Mesothelial cell of epicardium (in vitro differentiated cells): Measurements from ENCODE around the gene H6PD. TPM values are rescaled to one million over a fixed set of nuclear protein-coding genes. Genes with fewer than 3 reads are reported as not detected.

ENCODE experiments used
- DNase-seq, 2 experiments: peaks; one replicate each; pipeline ENCODE4 v3.0.0; 2021; ENCODE audit warnings: low spot score in 2 of 2; ENCODE audit not compliant: unreplicated experiment in 2 of 2
- H3K27ac Mint-ChIP-seq: 2 replicates; pipeline ENCODE4 v1.8.0; 2021; ENCODE audit warnings: mixed read lengths
- H3K27me3 Mint-ChIP-seq: 2 replicates; pipeline ENCODE4 v1.8.0; 2021; ENCODE audit warnings: low read depth, mixed read lengths
- H3K36me3 Mint-ChIP-seq: 2 replicates; pipeline ENCODE4 v1.8.0; 2021; ENCODE audit warnings: mixed read lengths
- H3K4me1 Mint-ChIP-seq: 2 replicates; pipeline ENCODE4 v1.8.0; 2021; ENCODE audit warnings: mixed read lengths
- H3K4me3 Mint-ChIP-seq: 2 replicates; pipeline ENCODE4 v1.8.0; 2021; ENCODE audit warnings: mild to moderate bottlenecking, moderate library complexity, mixed read lengths
- H3K9me3 Mint-ChIP-seq: 2 replicates; pipeline ENCODE4 v1.8.0; 2021; ENCODE audit warnings: mixed read lengths
- total RNA-seq: library from RNA; stranded (reverse); gene quantifications from 3 replicates; pipeline ENCODE4 v1.2.1, GENCODE V29; 2021
- TF ChIP-seq, protein P1 (sequence below): fragments of 200-600 bp; sonication (generic); IDR thresholded peaks from one replicate; pipeline ENCODE4 v1.5.0; 2021; ENCODE audit warnings: antibody characterized with exemption; ENCODE audit not compliant: unreplicated experiment

The H6PD gene, protein sequence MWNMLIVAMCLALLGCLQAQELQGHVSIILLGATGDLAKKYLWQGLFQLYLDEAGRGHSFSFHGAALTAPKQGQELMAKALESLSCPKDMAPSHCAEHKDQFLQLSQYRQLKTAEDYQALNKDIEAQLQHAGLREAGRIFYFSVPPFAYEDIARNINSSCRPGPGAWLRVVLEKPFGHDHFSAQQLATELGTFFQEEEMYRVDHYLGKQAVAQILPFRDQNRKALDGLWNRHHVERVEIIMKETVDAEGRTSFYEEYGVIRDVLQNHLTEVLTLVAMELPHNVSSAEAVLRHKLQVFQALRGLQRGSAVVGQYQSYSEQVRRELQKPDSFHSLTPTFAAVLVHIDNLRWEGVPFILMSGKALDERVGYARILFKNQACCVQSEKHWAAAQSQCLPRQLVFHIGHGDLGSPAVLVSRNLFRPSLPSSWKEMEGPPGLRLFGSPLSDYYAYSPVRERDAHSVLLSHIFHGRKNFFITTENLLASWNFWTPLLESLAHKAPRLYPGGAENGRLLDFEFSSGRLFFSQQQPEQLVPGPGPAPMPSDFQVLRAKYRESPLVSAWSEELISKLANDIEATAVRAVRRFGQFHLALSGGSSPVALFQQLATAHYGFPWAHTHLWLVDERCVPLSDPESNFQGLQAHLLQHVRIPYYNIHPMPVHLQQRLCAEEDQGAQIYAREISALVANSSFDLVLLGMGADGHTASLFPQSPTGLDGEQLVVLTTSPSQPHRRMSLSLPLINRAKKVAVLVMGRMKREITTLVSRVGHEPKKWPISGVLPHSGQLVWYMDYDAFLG
- total RNA-seq: 71.2 to 74.6 TPM (median 73.1 TPM) in 3 replicates

DNA sequence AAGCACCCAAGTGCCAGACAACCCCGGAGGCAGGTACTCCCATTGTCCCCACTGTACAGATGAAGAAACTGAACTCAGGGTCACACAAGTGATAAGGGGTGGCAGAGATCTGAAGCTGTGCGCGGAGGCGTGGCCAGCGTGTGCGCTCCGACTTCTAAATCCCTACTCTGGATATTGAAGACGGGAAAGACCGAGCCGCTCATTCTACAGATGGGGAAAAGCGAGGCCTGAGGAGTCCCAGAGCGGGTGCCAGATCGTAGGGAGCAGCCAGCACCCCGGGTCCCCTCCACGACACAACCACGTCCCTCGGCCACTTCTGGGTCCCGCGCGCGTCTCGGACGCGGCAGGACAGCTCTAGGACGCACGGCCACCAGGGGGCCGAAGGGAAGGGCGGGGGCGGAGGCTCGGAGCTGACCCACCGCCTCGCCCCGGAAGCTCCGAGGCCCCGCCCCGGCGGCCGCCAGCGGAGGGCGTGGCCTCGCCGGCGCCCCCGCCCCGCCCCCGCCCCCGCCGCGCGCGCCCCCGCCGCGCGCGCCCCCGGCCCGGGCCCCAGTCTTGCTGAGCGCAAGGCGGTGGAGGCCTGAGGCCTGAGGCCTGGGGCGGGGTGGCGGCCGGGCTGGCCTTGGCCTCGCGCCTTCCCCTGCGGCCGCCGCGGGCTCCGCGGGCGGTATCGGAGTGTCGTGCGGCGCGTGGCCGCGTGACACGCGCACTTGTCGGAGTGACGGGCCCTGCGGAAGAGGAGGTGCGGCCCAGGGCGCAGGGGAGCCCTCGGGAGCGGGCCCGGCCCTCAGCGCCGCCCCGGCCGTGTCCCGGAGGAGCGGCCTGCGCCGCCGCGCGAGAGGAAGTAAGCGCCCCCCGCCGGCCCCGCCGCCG is at the start of gene H6PD:
H6PD (plus strand) TSS at position 552 of the 873 bp plus-strand sequence. CDS start 10,161 bp downstream, outside the sequence.
- Mint-ChIP-seq H3K36me3 (peaks cover 11% of the 10 kb centered on the region), H3K27ac (peak within 1 kb of the TSS; percentile 96), H3K9me3 (no peaks in the 10 kb centered on the region), H3K27me3 (no peaks in the 10 kb centered on the region), H3K4me1 (peaks cover 24% of the 10 kb centered on the region), H3K4me3 (peak within 1 kb of the TSS; percentile 86)
- DNase-seq: peak; percentile 70 to 78
- TF ChIP-seq, protein P1, sequence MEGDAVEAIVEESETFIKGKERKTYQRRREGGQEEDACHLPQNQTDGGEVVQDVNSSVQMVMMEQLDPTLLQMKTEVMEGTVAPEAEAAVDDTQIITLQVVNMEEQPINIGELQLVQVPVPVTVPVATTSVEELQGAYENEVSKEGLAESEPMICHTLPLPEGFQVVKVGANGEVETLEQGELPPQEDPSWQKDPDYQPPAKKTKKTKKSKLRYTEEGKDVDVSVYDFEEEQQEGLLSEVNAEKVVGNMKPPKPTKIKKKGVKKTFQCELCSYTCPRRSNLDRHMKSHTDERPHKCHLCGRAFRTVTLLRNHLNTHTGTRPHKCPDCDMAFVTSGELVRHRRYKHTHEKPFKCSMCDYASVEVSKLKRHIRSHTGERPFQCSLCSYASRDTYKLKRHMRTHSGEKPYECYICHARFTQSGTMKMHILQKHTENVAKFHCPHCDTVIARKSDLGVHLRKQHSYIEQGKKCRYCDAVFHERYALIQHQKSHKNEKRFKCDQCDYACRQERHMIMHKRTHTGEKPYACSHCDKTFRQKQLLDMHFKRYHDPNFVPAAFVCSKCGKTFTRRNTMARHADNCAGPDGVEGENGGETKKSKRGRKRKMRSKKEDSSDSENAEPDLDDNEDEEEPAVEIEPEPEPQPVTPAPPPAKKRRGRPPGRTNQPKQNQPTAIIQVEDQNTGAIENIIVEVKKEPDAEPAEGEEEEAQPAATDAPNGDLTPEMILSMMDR: peak; percentile 58

DNA sequence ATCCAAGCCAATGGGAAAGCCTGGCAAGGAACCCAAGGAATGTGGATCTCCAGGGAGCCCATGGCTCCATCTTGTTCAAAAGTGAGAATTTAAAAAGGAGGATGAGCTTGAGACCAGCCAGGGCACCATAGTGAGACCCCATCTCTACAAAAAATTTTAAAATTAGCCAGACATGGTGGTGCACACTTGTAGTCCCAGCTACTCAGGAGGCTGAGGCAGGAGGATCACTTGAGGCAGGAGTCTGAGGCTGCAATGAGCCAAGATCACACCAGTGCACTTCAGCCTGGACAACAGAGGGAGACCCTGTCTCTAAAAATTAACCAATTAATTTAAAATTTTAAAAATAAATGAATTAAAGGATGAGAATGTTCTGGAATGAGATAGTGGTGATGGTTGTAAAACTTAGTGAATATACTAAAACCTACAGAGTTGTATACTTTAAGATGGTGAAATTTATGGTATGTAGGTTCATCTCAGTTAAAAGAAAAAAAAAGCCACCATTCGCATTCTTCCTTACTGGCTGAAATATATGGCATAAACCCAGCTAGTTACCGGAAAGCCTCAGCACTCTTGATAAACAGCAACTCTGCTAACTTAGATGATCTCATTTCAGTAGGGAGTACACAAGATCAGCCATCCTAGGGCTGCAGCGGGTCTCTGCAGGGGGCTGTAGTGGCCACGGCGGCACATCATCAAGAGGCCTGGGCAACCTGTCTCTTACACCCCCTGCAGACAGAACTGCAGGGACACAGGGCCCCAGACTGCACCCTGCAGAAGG is 48.3 kb upstream of the H6PD start:
- H3K27ac Mint-ChIP-seq: no peak overlapping the region
- TF ChIP-seq, protein P1: no peak
- DNase-seq: no peak
- no peak overlapping the region for H3K4me3 Mint-ChIP-seq
- peaks cover 11% of the 10 kb centered on the region for H3K4me1 Mint-ChIP-seq
- no peaks in the 10 kb centered on the region for H3K36me3 Mint-ChIP-seq
- peaks cover 7% of the 10 kb centered on the region for H3K9me3 Mint-ChIP-seq
- peaks cover 5% of the 10 kb centered on the region for H3K27me3 Mint-ChIP-seq

DNA sequence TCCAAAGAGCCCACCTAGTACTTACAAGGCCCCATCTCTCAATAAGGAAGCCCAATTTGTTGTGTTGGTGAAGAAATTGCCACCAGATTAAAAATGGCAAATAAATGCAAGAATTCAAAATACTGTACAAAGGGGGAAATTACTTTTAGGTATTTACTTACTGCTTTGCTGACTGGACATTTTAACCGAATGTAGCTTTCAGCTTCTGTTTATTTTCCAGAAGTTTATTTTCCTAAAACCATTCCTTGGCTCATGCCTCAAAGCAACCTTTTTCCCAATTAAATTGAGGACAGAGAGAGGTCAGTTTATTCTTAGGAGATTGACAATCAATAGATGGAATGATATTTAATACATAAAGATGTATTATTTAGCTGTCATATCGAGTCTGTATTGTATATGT is 47.6 kb upstream of the H6PD start:
- Mint-ChIP-seq H3K4me1 (peaks cover 5% of the 10 kb centered on the region), H3K27ac (no peak overlapping the region), H3K4me3 (no peak overlapping the region), H3K27me3 (peaks cover 8% of the 10 kb centered on the region), H3K36me3 (no peaks in the 10 kb centered on the region), H3K9me3 (peaks cover 7% of the 10 kb centered on the region)
- no peak for DNase-seq
- TF ChIP-seq, protein P1: no peak

DNA sequence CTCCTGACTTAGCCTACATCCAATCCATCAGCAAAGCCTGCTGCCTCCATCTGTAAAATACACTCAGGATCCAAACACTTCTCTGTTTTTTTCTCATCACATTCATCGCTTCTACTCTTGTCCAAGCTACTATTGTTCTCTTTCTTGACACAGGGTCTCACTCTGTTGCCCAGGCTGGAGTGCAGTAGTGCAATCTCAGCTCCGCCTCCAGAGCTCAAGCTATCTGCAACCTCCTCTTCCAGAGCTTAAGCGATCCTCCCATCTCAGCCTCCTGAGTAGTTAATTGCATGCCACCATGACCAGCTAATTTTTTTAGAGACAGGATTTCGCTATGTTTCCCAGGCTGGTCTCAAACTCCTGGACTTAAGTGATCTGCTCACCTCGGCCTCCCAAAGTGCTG is 44.3 kb upstream of the H6PD start:
- H3K27ac Mint-ChIP-seq: no peak overlapping the region
- H3K36me3 Mint-ChIP-seq: no peaks in the 10 kb centered on the region
- peaks cover 2% of the 10 kb centered on the region for H3K4me1 Mint-ChIP-seq
- no peak overlapping the region for H3K4me3 Mint-ChIP-seq
- TF ChIP-seq, protein P1: no peak
- H3K27me3 Mint-ChIP-seq: peaks cover 8% of the 10 kb centered on the region
- peaks cover 7% of the 10 kb centered on the region for H3K9me3 Mint-ChIP-seq
- DNase-seq: no peak
